ENCODE measurements around the gene ICE1.

- TF ChIP-seq CTCF (optimal IDR thresholded peaks at IDR 0.05 in 1 of 3, IDR thresholded peaks at IDR 0.05 in 1 of 3, conservative IDR thresholded peaks at IDR 0.05 in 1 of 3; ENCODE audit: extremely low read depth in 1 of 3, insufficient read depth in 2 of 3, low read length in 3 of 3) (no peak), EZH2 (IDR thresholded peaks at IDR 0.05; ENCODE audit: low read length) (no peak)
These were observed 37.7 kb upstream of the ICE1 start for GRCh38 chr5:5384660-5385330.
